Glutamatergic neuron (in vitro differentiated cells): ENCODE measurements around the gene LDLRAD3. TPM values are rescaled to one million over a fixed set of nuclear protein-coding genes. Genes with fewer than 3 reads are reported as not detected.

Experiments
- DNase-seq: peaks from one replicate; pipeline ENCODE4 v3.0.0; 2022
- H3K27ac Mint-ChIP-seq: one replicate; pipeline ENCODE4 v1.8.0; 2020; ENCODE audit warnings: mild to moderate bottlenecking, mixed read lengths, inconsistent platforms; ENCODE audit not compliant: unreplicated experiment
- H3K27me3 Mint-ChIP-seq: one replicate; pipeline ENCODE4 v1.8.0; 2020; ENCODE audit warnings: mild to moderate bottlenecking, moderate library complexity, mixed read lengths, inconsistent platforms; ENCODE audit not compliant: unreplicated experiment
- H3K36me3 Mint-ChIP-seq: one replicate; pipeline ENCODE4 v1.8.0; 2020; ENCODE audit warnings: mild to moderate bottlenecking, mixed read lengths, inconsistent platforms; ENCODE audit not compliant: unreplicated experiment
- H3K4me1 Mint-ChIP-seq: one replicate; pipeline ENCODE4 v1.8.0; 2020; ENCODE audit warnings: mild to moderate bottlenecking, low read depth, mixed read lengths, inconsistent platforms; ENCODE audit not compliant: unreplicated experiment
- H3K4me3 Mint-ChIP-seq: one replicate; pipeline ENCODE4 v1.8.0; 2020; ENCODE audit warnings: mild to moderate bottlenecking, mixed read lengths, inconsistent platforms; ENCODE audit not compliant: unreplicated experiment
- H3K9me3 Mint-ChIP-seq: one replicate; pipeline ENCODE4 v1.8.0; 2020; ENCODE audit warnings: mild to moderate bottlenecking, moderate library complexity, mixed read lengths, inconsistent platforms; ENCODE audit not compliant: unreplicated experiment
- total RNA-seq: library from RNA; stranded (reverse); fragmentation: NEBNext Ultra II Directional; extraction: Animal tissue kit (Norgen Biotek cat#: 25700); gene quantifications from one replicate; pipeline ENCODE4 v1.2.1, GENCODE V29; 2021; ENCODE audit not compliant: unreplicated experiment
- TF ChIP-seq, protein P1 (sequence below): fragments of 200-600 bp; sonication (generic); IDR thresholded peaks from one replicate; pipeline ENCODE4 v1.5.0; 2021; ENCODE audit not compliant: partially characterized antibody, unreplicated experiment

Gene LDLRAD3
- total RNA-seq, 1 donor from 2014 or later, result 59.9 TPM

GRCh38 chr11:36030731-36031281 is 86.9 kb downstream of the LDLRAD3 start:
- peaks cover 23% of the 10 kb centered on the region for H3K9me3 Mint-ChIP-seq
- no peak for DNase-seq
- TF ChIP-seq, protein P1, sequence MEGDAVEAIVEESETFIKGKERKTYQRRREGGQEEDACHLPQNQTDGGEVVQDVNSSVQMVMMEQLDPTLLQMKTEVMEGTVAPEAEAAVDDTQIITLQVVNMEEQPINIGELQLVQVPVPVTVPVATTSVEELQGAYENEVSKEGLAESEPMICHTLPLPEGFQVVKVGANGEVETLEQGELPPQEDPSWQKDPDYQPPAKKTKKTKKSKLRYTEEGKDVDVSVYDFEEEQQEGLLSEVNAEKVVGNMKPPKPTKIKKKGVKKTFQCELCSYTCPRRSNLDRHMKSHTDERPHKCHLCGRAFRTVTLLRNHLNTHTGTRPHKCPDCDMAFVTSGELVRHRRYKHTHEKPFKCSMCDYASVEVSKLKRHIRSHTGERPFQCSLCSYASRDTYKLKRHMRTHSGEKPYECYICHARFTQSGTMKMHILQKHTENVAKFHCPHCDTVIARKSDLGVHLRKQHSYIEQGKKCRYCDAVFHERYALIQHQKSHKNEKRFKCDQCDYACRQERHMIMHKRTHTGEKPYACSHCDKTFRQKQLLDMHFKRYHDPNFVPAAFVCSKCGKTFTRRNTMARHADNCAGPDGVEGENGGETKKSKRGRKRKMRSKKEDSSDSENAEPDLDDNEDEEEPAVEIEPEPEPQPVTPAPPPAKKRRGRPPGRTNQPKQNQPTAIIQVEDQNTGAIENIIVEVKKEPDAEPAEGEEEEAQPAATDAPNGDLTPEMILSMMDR, result no peak
- peak overlapping the region; percentile 7 for H3K4me3 Mint-ChIP-seq
- H3K36me3 Mint-ChIP-seq, result peaks cover 19% of the 10 kb centered on the region
- peak overlapping the region; percentile 85 for H3K27ac Mint-ChIP-seq
- H3K4me1 Mint-ChIP-seq, result peaks cover 22% of the 10 kb centered on the region
- peaks cover 7% of the 10 kb centered on the region for H3K27me3 Mint-ChIP-seq

DNA sequence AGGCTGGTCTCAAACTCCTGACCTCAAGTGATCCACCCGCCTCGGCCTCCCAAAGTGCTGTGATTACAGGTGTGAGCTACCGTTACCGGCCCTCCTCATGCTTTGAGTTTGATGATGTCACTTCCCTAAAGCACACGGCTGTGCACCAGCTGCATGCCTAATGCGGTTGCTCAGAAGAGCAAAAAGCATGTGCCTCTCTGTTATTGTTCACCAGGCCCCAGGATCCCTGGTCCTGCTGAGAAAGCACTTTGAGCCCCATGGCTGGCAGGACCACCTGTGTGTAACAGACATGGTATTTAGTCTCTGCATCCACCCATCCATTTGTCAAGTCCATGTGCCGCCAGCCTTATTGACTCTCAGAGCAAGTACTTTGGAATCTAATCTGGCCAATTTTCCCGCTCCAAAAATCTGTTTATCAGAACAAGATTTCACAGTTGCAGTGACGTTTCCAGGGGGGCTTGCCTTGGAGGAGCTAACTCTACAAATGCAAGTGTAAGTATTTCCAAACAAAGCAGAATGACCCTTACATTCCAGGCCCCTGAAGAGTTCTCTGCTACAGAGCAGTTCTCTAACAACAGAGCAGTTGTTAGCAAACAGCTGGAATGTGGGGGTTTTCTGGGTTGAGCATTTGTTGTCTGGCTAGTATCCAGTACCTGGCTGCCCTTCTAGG is 89.4 kb downstream of the LDLRAD3 start:
- TF ChIP-seq, protein P1, result no peak
- peaks cover 23% of the 10 kb centered on the region for H3K9me3 Mint-ChIP-seq
- no peak overlapping the region for H3K27ac Mint-ChIP-seq
- peaks cover 19% of the 10 kb centered on the region for H3K36me3 Mint-ChIP-seq
- peaks cover 22% of the 10 kb centered on the region for H3K4me1 Mint-ChIP-seq
- H3K4me3 Mint-ChIP-seq, result no peak overlapping the region
- no peak for DNase-seq
- H3K27me3 Mint-ChIP-seq, result peaks cover 9% of the 10 kb centered on the region

GRCh38 chr11:36033936-36034335 is 90.1 kb downstream of the LDLRAD3 start:
- H3K4me3 Mint-ChIP-seq, result no peak overlapping the region
- no peak for DNase-seq
- H3K4me1 Mint-ChIP-seq, result peaks cover 22% of the 10 kb centered on the region
- no peak overlapping the region for H3K27ac Mint-ChIP-seq
- TF ChIP-seq, protein P1, result no peak
- peaks cover 19% of the 10 kb centered on the region for H3K36me3 Mint-ChIP-seq
- peaks cover 23% of the 10 kb centered on the region for H3K9me3 Mint-ChIP-seq
- peaks cover 9% of the 10 kb centered on the region for H3K27me3 Mint-ChIP-seq

DNA sequence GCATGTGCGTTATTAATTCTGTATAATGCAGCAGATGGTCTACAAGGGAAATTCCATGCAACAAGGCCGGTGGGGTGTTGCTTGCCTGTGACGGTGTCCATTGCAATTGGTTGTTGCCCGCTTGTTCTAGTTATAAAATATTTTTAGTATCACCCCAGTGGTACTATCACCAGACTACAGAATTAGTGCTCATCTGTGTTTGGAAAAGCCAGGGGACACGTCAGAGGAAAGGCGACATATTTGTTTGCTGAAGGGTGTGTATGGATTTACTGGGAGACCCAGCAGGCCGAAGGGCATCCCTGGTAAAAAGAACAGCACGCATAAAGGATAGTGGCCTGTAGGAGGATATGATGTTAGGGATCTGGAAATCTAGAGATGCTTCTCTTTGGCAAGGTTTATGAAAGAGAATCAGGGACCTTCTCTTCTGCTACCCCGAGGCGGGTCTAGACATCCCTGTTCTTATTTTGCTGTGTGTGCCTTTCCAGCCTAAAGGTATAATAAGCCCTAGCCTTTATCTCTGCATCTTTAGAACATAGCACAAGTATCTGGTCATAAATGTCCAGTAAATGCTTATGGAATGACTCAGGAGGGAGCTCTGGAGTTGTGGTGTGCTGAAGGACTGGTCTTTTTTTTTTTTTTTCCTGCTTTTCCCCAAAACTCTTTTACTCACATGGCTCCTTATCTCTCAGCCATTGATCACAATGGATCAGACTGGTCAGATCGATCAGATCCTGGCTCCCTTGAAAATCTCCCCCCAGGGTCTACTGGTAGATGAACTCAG is 90.9 kb downstream of the LDLRAD3 start:
- H3K27me3 Mint-ChIP-seq, result peaks cover 9% of the 10 kb centered on the region
- H3K4me3 Mint-ChIP-seq, result no peak overlapping the region
- H3K4me1 Mint-ChIP-seq, result peaks cover 21% of the 10 kb centered on the region
- no peak overlapping the region for H3K27ac Mint-ChIP-seq
- H3K9me3 Mint-ChIP-seq, result peaks cover 23% of the 10 kb centered on the region
- DNase-seq, result no peak
- peaks cover 19% of the 10 kb centered on the region for H3K36me3 Mint-ChIP-seq
- TF ChIP-seq, protein P1, result no peak

- no peak for DNase-seq
- Mint-ChIP-seq H3K9me3 (peaks cover 23% of the 10 kb centered on the region), H3K36me3 (peaks cover 19% of the 10 kb centered on the region), H3K27me3 (peaks cover 9% of the 10 kb centered on the region), H3K27ac (no peak overlapping the region), H3K4me1 (peaks cover 18% of the 10 kb centered on the region), H3K4me3 (no peak overlapping the region)
- TF ChIP-seq, protein P1, result no peak
Measured at GRCh38 chr11:36035454-36035853, 91.6 kb downstream of the LDLRAD3 start.
